ENCODE results near the gene GRHPR. TPM values are rescaled to one million over a fixed set of nuclear protein-coding genes. Genes with fewer than 3 reads are reported as not detected.

The GRHPR gene
- total and polyA plus RNA-seq, 10 of the 15 experiments (the other 5 are each of a cell fraction or from before 2014, with no cell fraction given): 52.4 to 194 (median 126) TPM

GRCh38 chr9:37456817-37457216, 34.3 kb downstream of the GRHPR start:
- 48% methylated on average over 1 of the region's 1 CpG for WGBS (ENCODE audit: insufficient coverage, insufficient replicate concordance, low lambda C conversion rate, missing lambda C conversion rate)
- POLR2A ChIA-PET: interaction anchor here (0.9 to 1.1 kb wide), 2 partner anchors 43 to 135 kb away, joined by 3 read pairs; partner anchors contain the start of gene TOMM5
- DNase-seq (ENCODE audit: low read depth, low spot score) (no peak), FAIRE-seq (no peak), ATAC-seq (peak; percentile 50)
- RAD21 ChIA-PET (ENCODE audit: unreplicated experiment): interaction anchor here (0.6 to 1.4 kb wide), 3 partner anchors 39 to 46 kb away, joined by 3 read pairs; no protein-coding TSS in a partner anchor
- 0 out of 2 replicates have a peak overlapping the region, but pooled peaks have one; percentile 17 for H3K9ac ChIP-seq (ENCODE audit: control insufficient read depth, insufficient read depth, low read length)
- CTCF ChIA-PET: interaction anchor here (0.8 to 1.7 kb wide), 5 partner anchors 33 to 584 kb away, joined by 3 to 6 read pairs (median 4); no protein-coding TSS in a partner anchor
- no peak overlapping the region for H2AFZ ChIP-seq (ENCODE audit: control insufficient read depth, low read depth, low read length)
- intact Hi-C loops (cut with micrococcal nuclease; ENCODE audit: unreplicated experiment) (no loop called here), in situ Hi-C loops (cut with MboI) (no loop called here)
- H3K9me3 ChIP-seq (replicated peaks; ENCODE audit: control insufficient read depth, insufficient read depth, low read length): no peaks in the 10 kb centered on the region; the same call in 2 of the 3 replicates
- TF ChIP-seq RAD21 (IDR thresholded peaks at IDR 0.05; ENCODE audit: insufficient read depth, low read depth, low read length) (no peak), ZSCAN29 (IDR thresholded peaks at IDR 0.05) (no peak), PKNOX1 (IDR thresholded peaks at IDR 0.05) (no peak), ELK1 (IDR thresholded peaks at IDR 0.05; ENCODE audit: low read depth, low read length) (no peak), NR2C2 (IDR thresholded peaks at IDR 0.05; ENCODE audit: borderline replicate concordance, control insufficient read depth, insufficient read length, low read depth) (no peak), E4F1 (IDR thresholded peaks at IDR 0.05; ENCODE audit: borderline replicate concordance, partially characterized antibody) (no peak)
- H3K27ac ChIP-seq (ENCODE audit: control insufficient read depth, insufficient read depth): peak overlapping the region; percentile 71
- H4K20me1 ChIP-seq (ENCODE audit: control insufficient read depth, insufficient read depth): no peaks in the 10 kb centered on the region
- peaks cover 0 to 7% of the 10 kb centered on the region in 2 experiments; a peak in 2 of 4 replicates for H3K36me3 ChIP-seq (ENCODE audit: control insufficient read depth in 2 of 2, insufficient read depth in 2 of 2, low read length in 1 of 2)
- BruUV-seq (replicated peaks): no TSS peak
- no peaks in the 10 kb centered on the region for H3K27me3 ChIP-seq (replicated peaks in 1 of 2; ENCODE audit: control insufficient read depth in 2 of 2, insufficient read depth in 2 of 2, low read length in 1 of 2)
- H3K4me2 ChIP-seq (ENCODE audit: control insufficient read depth, insufficient read depth): peak overlapping the region; percentile 72
- peaks cover 79% of the 10 kb centered on the region for H3K79me2 ChIP-seq (ENCODE audit: control insufficient read depth, insufficient read depth, low read length)
- no peak overlapping the region for H3K4me3 ChIP-seq
- H3K4me1 ChIP-seq (ENCODE audit: control insufficient read depth, insufficient read depth, low read length): peaks cover 13% of the 10 kb centered on the region
- SMC1A ChIA-PET (ENCODE audit: uncharacterized antibody, unreplicated experiment): interaction anchor here (0.8 to 1.6 kb wide), 4 partner anchors 14 to 43 kb away, joined by 3 to 5 read pairs (median 3); partner anchors contain the start of gene POLR1E

Measured in GM12878 (cell line).